HepG2 (cell line): ENCODE data around the gene MT1M. TPM values are rescaled to one million over a fixed set of nuclear protein-coding genes. Genes with fewer than 3 reads are reported as not detected.

Experiments used
- AHDC1 ChIP-seq: sonication (generic); formaldehyde crosslinking; IDR thresholded peaks from 2 replicates; pipeline ENCODE4 v1.5.1; 2020; ENCODE audit warnings: mild to moderate bottlenecking, missing genetic modification reagents, borderline replicate concordance
- FOSL2 ChIP-seq: sonication (generic); formaldehyde crosslinking; IDR thresholded peaks from 2 replicates; pipeline ENCODE4 v1.4.0; 2020; ENCODE audit warnings: missing genetic modification reagents
- HDAC1 ChIP-seq: sonication (generic); formaldehyde crosslinking; IDR thresholded peaks from 2 replicates; pipeline ENCODE4 v1.5.1; 2020; ENCODE audit warnings: mild to moderate bottlenecking, missing genetic modification reagents
- HMG20B ChIP-seq: conservative IDR thresholded peaks from 2 replicates; pipeline ENCODE4 v1.6.1; 2016; ENCODE audit warnings: missing genetic modification reagents, missing compliant biosample characterization
- KAT7 ChIP-seq: IDR thresholded peaks from 2 replicates; pipeline ENCODE4 v1.6.1; 2018; ENCODE audit warnings: borderline replicate concordance, missing compliant biosample characterization
- LRRFIP1 ChIP-seq: sonication (generic); formaldehyde crosslinking; conservative IDR thresholded peaks from 2 replicates; pipeline ENCODE4 v1.4.0; 2020; ENCODE audit warnings: missing genetic modification reagents
- RXRB ChIP-seq: IDR thresholded peaks from 2 replicates; pipeline ENCODE4 v1.6.1; 2016; ENCODE audit warnings: borderline replicate concordance, missing genetic modification reagents, missing compliant biosample characterization
- ZNF530 ChIP-seq: sonication (generic); formaldehyde crosslinking; IDR thresholded peaks from 2 replicates; pipeline ENCODE4 v1.5.0; 2020; ENCODE audit warnings: low read depth, mild to moderate bottlenecking, missing genetic modification reagents
- ZNF557 ChIP-seq: sonication (generic); formaldehyde crosslinking; IDR thresholded peaks from 2 replicates; pipeline ENCODE4 v1.4.0; 2020; ENCODE audit warnings: missing genetic modification reagents
- polyA plus RNA-seq, 8 experiments: library from polyadenylated mRNA; depleted of rRNA in 3 of 8; stranded (reverse) in 7 of 8; unstranded in 1 of 8; fragments of >200 nt; fragmentation: Illumina TruSeq in 4 of 8; extraction: Trizol in 4 of 8; gene quantifications; 2 replicates each; pipeline versions ENCODE4 v1.2.1 to v1.2.3, GENCODE V29; 2011 to 2016; ENCODE audit warnings: low read depth in 4 of 8, missing spikeins in 1 of 8, mixed read lengths in 1 of 8; ENCODE audit not compliant: insufficient read depth in 1 of 8
- total RNA-seq, 5 experiments: library from RNA; depleted of rRNA; stranded (reverse); fragments of >200 nt; fragmentation: Illumina TruSeq; extraction: Trizol; gene quantifications; 2 replicates each; pipeline ENCODE4 v1.2.3, GENCODE V29; 2016; ENCODE audit warnings: low read depth in 1 of 5
- TF ChIP-seq, protein P1 (sequence below): IDR thresholded peaks from 2 replicates; pipeline ENCODE4 v1.6.1; 2016; ENCODE audit warnings: missing biosample characterization, missing genetic modification reagents, low read depth
- TF ChIP-seq, protein P2 (sequence below): sonication (generic); formaldehyde crosslinking; conservative IDR thresholded peaks from 2 replicates; pipeline ENCODE4 v1.8.0; 2022; ENCODE audit warnings: mild to moderate bottlenecking, moderate library complexity, missing genetic modification reagents
- TF ChIP-seq, protein P3 (sequence below): sonication (generic); formaldehyde crosslinking; IDR thresholded peaks from 2 replicates; pipeline ENCODE4 v1.5.0; 2020; ENCODE audit warnings: missing genetic modification reagents

Gene MT1M
- total and polyA plus RNA-seq, 2 of the 13 experiments (the other 11 are each of a cell fraction or from before 2014, with no cell fraction given) = 4.6 TPM; not detected in 1

- TF ChIP-seq, protein P1, sequence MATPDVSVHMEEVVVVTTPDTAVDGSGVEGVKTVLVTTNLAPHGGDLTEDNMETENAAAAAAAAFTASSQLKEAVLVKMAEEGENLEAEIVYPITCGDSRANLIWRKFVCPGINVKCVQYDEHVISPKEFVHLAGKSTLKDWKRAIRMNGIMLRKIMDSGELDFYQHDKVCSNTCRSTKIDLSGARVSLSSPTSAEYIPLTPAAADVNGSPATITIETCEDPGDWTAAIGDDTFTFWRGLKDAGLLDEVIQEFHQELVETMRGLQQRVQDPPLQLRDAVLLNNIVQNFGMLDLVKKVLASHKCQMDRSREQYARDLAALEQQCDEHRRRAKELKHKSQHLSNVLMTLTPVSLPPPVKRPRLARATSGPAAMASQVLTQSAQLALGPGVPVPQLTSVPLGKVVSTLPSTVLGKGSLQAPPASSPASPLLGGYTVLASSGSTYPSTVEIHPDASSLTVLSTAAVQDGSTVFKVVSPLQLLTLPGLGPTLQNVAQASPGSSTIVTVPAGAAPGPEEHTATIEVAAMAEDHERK (CRISPR knock-in tag) = no peak
- TF ChIP-seq ZNF557 (CRISPR knock-in tag) = 0 out of 2 replicates have a peak, but pooled peaks have one; percentile 16
- TF ChIP-seq, protein P2, sequence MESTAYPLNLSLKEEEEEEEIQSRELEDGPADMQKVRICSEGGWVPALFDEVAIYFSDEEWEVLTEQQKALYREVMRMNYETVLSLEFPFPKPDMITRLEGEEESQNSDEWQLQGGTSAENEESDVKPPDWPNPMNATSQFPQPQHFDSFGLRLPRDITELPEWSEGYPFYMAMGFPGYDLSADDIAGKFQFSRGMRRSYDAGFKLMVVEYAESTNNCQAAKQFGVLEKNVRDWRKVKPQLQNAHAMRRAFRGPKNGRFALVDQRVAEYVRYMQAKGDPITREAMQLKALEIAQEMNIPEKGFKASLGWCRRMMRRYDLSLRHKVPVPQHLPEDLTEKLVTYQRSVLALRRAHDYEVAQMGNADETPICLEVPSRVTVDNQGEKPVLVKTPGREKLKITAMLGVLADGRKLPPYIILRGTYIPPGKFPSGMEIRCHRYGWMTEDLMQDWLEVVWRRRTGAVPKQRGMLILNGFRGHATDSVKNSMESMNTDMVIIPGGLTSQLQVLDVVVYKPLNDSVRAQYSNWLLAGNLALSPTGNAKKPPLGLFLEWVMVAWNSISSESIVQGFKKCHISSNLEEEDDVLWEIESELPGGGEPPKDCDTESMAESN (CRISPR knock-in tag) = no peak
- peak; percentile 9; the same call in 1 of the 2 replicates for TF ChIP-seq FOSL2 (CRISPR knock-in tag)
- no peak for TF ChIP-seq HMG20B
- TF ChIP-seq HDAC1 (CRISPR knock-in tag) = 0 out of 2 replicates have a peak, but pooled peaks have one; percentile 46
- TF ChIP-seq, protein P3, sequence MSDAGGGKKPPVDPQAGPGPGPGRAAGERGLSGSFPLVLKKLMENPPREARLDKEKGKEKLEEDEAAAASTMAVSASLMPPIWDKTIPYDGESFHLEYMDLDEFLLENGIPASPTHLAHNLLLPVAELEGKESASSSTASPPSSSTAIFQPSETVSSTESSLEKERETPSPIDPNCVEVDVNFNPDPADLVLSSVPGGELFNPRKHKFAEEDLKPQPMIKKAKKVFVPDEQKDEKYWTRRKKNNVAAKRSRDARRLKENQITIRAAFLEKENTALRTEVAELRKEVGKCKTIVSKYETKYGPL (CRISPR knock-in tag) = no peak
- TF ChIP-seq RXRB = peak; percentile 34
- TF ChIP-seq AHDC1 (CRISPR knock-in tag) = no peak
- no peak for TF ChIP-seq KAT7
- no peak for TF ChIP-seq LRRFIP1
- no peak for TF ChIP-seq ZNF530 (CRISPR knock-in tag)
These were observed 23.0 kb upstream of the MT1M start (continued) for GRCh38 chr16:56609463-56609921.
